ENCODE results near the gene PP2D1.

- TF ChIP-seq, protein P1, sequence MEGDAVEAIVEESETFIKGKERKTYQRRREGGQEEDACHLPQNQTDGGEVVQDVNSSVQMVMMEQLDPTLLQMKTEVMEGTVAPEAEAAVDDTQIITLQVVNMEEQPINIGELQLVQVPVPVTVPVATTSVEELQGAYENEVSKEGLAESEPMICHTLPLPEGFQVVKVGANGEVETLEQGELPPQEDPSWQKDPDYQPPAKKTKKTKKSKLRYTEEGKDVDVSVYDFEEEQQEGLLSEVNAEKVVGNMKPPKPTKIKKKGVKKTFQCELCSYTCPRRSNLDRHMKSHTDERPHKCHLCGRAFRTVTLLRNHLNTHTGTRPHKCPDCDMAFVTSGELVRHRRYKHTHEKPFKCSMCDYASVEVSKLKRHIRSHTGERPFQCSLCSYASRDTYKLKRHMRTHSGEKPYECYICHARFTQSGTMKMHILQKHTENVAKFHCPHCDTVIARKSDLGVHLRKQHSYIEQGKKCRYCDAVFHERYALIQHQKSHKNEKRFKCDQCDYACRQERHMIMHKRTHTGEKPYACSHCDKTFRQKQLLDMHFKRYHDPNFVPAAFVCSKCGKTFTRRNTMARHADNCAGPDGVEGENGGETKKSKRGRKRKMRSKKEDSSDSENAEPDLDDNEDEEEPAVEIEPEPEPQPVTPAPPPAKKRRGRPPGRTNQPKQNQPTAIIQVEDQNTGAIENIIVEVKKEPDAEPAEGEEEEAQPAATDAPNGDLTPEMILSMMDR (conservative IDR thresholded peaks at IDR 0.05; ENCODE audit: low read depth, low read length), result no peak
- TF ChIP-seq EZH2 (IDR thresholded peaks at IDR 0.05; ENCODE audit: low read length, unreplicated experiment) (no peak), EZH2phosphoT487 (IDR thresholded peaks at IDR 0.05; ENCODE audit: borderline replicate concordance, low read length) (no peak)
Observed at GRCh38 chr3:20008646-20009045, 3.4 kb downstream of the PP2D1 start.

Data from PC-3 (cell line).